ENCODE data around the gene DAGLB.
"Not testable (repeated sequence)": the region's sequence is repeated elsewhere in the genome, so short reads cannot be mapped to it uniquely, and the experiment has no call there.

DAGLB gene, protein sequence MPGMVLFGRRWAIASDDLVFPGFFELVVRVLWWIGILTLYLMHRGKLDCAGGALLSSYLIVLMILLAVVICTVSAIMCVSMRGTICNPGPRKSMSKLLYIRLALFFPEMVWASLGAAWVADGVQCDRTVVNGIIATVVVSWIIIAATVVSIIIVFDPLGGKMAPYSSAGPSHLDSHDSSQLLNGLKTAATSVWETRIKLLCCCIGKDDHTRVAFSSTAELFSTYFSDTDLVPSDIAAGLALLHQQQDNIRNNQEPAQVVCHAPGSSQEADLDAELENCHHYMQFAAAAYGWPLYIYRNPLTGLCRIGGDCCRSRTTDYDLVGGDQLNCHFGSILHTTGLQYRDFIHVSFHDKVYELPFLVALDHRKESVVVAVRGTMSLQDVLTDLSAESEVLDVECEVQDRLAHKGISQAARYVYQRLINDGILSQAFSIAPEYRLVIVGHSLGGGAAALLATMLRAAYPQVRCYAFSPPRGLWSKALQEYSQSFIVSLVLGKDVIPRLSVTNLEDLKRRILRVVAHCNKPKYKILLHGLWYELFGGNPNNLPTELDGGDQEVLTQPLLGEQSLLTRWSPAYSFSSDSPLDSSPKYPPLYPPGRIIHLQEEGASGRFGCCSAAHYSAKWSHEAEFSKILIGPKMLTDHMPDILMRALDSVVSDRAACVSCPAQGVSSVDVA

GRCh38 chr7:6447581-6448199 lies at the start of gene DAGLB:
Gene DAGLB (minus strand): TSS chr7:6447954. CDS start chr7:6447842, 112 bp downstream.
- DNase-seq (ENCODE audit: low spot score), result peak; percentile 97

GRCh38 chr7:6497637-6497905 lies 49.8 kb upstream of the DAGLB start:
- DNase-seq (ENCODE audit: low spot score), result no peak

DNA sequence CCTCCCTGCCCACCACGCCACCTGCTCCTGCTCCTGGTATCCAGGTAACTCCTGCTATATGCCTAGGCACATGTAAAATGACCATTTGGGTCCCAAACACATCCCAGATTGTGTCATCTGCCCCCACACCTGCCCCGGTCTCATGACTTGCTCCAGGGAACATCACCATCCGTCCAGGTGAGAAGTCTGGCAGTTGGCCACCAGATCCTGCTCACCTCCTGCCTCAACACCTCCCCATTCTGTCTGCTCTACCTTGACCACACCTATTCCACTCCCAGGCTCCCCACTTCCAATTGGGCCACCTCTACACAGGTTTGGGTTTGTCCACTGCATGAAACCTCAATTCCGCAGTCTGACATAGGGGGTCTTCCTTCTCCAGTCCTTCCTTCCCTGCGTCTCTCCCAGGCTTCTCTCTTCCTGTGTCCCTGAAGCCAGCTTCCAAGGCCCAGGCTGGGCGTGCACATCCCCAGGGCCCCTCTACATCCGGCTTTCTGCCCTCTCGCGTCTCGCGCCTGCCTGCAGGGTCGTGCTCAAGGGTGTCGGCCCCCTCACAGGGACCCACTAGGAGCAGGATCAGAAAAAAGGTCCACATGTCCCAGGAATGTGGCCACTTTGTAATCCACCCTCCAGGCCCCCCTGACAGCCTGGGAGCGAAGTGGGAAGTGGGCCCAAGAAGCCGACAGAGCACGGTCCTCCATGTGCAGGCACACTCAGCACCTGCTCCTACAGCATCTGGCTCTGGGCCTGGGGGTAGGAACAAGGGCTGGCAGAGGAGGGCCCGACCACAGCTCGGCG lies 49.3 kb upstream of the DAGLB start:
- no peak for DNase-seq (ENCODE audit: low spot score)

GRCh38 chr7:6495597-6496262 lies 48.0 kb upstream of the DAGLB start:
- DNase-seq (ENCODE audit: low spot score), result no peak

DNA sequence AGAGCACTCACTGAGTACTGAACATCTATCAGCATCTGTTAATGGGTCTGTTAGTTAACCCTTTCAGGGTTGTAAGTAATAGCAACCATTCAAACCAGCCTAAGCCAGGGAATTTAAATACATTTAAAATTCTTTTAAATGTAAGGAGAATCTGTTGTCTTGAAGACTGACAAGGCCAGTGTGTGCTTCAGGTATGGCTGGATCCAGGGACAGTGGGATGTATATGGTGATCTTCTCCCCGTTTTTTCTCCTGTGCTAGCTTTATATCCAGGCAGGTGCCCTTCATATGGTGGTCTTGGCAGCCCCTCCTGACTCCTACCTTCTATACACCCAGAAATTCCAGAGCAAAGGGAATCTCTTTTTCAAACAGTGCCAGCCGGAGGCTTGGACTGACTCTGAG lies 46.6 kb upstream of the DAGLB start:
- no peak for DNase-seq (ENCODE audit: low spot score)

DNA sequence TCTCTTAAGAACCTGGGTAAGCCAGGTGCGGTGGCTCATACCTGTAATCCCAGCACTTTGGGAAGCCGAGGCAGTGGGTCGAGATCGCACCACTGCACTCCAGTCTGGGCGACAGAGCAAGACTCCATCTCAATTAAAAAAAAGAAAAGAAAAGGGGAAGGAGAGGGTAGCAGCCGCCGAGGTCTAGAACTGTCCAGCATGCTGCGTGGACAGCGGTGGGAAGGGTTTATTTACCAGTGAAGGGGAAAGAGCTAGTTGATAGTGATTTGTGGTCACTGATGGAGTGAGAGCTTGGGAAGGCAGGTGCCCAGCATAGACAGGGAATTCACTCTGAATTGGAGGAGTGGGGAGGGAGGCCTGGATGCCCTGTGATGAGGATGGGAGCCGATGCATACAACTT lies 43.4 kb upstream of the DAGLB start:
- DNase-seq (ENCODE audit: low spot score), result no peak

GRCh38 chr7:6489612-6490011 lies 41.9 kb upstream of the DAGLB start:
- no peak for DNase-seq (ENCODE audit: low spot score)

DNA sequence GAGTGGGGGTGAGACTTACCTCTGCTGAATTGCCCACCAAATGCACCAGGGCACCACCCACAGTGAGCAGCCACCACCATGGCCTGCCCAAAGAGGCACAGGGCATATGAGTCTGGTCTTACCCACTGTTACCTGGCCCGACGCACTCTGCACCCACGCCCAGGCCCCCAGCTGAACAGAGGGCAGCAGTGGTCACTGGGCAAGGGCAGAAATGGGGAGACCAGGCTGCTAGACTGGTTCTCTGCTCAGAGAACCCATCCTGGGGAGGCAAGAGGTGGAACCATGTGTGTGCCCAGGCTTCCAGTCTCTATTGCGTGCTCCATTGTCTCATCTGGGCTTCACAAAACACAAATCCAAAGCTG lies 39.4 kb upstream of the DAGLB start:
- no peak for DNase-seq (ENCODE audit: low spot score)

- no peak for DNase-seq (ENCODE audit: low spot score)
Observed at GRCh38 chr7:6486438-6487183, 38.9 kb upstream of the DAGLB start.

GRCh38 chr7:6482743-6483119 lies 35.0 kb upstream of the DAGLB start:
- no peak for DNase-seq (ENCODE audit: low spot score)

DNA sequence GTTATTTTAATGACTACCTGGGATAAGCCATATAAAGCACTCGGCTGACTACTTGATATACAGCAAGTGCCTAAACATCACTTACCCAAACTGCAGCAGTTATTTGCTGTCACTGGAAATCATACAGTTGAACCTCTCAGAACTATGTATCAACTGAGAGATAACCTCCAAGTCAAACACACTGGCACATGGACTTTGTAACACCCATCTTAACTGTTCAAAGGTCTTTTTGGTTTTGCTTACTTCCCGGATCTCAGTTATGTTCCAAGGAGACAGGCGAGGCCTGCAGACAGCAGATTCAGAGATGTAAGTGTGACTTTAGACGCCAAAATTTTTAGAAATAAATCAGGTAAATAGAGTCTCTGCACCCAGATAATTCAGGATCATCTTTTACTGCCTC lies 34.6 kb upstream of the DAGLB start:
- no peak for DNase-seq (ENCODE audit: low spot score)

- no peak for DNase-seq (ENCODE audit: low spot score)
Observed at GRCh38 chr7:6481445-6481844, 33.7 kb upstream of the DAGLB start.

DNA sequence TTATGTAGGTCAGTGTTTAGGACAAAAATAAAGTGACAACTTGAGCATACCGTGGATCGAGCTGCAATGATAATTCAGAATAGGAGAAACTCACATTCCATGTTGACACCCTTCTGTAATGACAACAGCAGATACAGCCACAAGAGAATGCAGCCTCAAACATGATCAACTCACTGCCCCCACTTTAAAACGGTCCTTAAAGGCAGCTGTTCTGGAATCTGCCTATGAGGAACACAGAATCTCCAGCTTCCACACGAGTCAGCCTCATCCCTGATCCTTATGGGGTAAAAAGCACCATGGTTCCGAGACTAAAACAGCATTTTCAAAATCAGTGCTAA lies 32.5 kb upstream of the DAGLB start:
- DNase-seq (ENCODE audit: low spot score), result no peak

- no peak for DNase-seq (ENCODE audit: low spot score)
Observed at GRCh38 chr7:6479067-6479466, 31.3 kb upstream of the DAGLB start.

GRCh38 chr7:6478186-6478585 lies 30.4 kb upstream of the DAGLB start:
- no peak for DNase-seq (ENCODE audit: low spot score)

DNA sequence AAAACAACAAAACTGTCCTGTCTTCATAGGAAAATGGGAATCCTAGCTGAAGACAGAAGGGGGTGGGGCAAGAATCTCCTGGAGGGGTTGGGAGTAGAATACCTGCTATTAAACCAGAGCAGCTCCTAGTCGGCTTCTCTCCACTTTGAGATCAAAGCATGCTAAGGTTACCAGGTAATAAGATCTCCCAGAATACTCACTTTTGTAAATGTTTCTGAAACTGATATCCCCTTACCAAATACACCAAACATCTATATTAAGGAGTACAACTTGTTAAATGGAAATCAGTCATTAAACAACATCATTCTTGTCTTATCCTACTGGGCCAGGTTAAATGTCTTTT lies 29.5 kb upstream of the DAGLB start:
- DNase-seq (ENCODE audit: low spot score), result no peak

DNA sequence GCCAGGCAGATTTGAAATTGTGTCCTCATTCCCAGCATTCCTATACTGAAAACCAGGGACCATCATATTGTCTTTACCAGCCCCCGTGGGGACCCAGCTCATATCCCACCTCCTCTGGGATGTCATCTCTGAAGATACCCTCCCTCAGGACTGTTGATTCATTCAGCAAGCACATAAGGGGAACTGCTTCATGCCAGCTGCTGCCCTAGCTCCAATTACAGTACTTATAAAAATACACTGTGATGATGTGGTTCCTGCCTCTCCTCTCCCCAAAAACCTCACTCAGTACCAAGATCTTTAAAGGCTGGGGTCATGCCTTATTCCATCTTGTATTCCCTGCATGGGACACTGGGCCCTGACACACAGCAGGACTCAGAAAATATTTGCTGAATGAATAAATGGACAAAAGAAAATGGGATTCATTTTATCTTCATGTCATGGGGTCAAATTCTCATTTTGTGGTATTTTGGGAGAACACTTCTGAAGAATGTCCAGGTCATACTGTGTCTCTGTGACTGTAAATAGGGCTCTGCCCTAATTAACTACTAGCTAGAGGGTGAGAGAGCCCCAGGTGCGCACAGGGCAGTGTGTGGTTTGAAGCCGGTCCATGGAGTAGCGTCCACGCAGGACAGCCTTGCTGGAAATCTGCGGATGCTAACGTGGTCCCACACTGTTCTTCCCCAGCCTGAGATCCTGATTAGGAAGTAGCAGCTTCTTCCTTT lies 29.0 kb upstream of the DAGLB start:
- DNase-seq (ENCODE audit: low spot score), result no peak

DNA sequence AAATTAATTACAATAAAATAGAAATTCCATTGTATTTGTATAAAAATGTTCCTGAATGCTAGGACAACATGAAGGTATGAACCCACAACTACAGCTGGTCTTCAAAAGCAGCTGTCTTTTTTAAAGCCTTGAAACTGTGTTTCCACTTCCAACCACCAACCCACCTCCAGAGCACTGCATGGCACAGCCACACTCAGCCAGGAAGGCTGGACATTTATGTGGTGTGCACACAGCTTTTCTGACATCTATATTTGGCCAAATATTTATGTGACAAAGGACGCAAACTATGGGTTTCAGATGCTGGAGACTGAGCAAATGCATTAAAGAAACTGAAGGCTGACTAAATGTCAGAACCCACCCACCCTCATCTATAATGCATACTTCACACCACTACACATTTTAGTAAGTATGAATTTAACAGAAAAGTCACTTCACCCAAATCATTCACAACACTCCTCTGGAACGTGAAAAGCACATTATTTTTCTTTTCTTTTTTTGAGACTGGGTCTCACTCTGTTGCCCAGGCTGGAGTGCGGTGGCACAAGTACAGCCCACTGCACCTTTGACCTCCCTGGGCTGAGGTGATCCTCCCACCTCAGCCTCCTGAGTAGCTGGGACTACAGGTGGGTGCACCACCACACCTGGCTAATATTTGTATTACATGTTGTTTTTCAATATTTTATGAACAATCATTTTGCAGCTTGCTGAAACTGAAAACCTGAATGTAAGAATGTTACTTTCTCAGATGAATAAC lies 27.9 kb upstream of the DAGLB start:
- DNase-seq (ENCODE audit: low spot score), result no peak

DNA sequence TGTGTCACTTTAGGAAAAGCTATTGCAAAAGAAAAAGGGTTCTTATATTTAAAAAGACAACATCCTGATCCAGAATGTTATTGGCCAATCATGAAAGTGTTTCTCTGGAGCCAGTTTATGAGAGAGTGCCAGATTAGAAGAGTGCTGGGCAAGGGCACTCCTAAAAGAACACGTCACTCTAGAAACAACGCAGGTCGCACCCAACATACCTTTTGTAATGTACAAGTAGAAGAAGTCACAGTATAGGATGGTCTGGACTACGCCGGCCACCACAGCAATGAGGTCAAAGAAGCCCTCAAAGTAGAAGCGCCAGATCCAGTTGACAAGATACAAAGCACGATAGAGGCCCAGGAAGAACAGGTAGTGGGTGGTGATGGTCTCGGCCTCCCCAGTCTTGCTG lies 18.1 kb upstream of the DAGLB start:
- DNase-seq (ENCODE audit: low spot score), result no peak

GRCh38 chr7:6463609-6464008 lies 15.9 kb upstream of the DAGLB start:
- DNase-seq (ENCODE audit: low spot score), result not testable (repeated sequence)
